Mesodermal cell (in vitro differentiated cells): Measurements from ENCODE around the gene WWP2.

Experiments
- H3K27ac ChIP-seq: 2 replicates; pipeline ENCODE4 v1.7.0; 2013; ENCODE audit warnings: mild to moderate bottlenecking, low read depth, low read length, moderate library complexity; ENCODE audit not compliant: severe bottlenecking
- H3K36me3 ChIP-seq: 2 replicates; pipeline ENCODE4 v1.7.1; 2013; ENCODE audit warnings: mild to moderate bottlenecking, low read length, moderate library complexity; ENCODE audit not compliant: control insufficient read depth, insufficient read depth
- H3K4me1 ChIP-seq: one replicate; pipeline ENCODE4 v1.7.1; 2013; ENCODE audit warnings: mild to moderate bottlenecking, low read length; ENCODE audit not compliant: insufficient read depth, control insufficient read depth, poor library complexity, severe bottlenecking
- H3K4me3 ChIP-seq: 2 replicates; pipeline ENCODE4 v1.7.0; 2013; ENCODE audit warnings: low read length, control low read depth, mild to moderate bottlenecking; ENCODE audit not compliant: insufficient read depth, poor library complexity, severe bottlenecking; ENCODE audit errors: extremely low read depth
- H3K9me3 ChIP-seq: 2 replicates; pipeline ENCODE4 v1.7.1; 2013; ENCODE audit warnings: mild to moderate bottlenecking, low read length, moderate library complexity; ENCODE audit not compliant: control insufficient read depth
- WGBS, 2 experiments: methylation state at CpG; one replicate each; pipeline ENCODE4 v1.1.5; 2013; ENCODE audit warnings: missing lambda C conversion rate in 2 of 2; ENCODE audit not compliant: insufficient coverage in 2 of 2; 5-methylcytosine and 5-hydroxymethylcytosine counted together

The WWP2 gene

DNA sequence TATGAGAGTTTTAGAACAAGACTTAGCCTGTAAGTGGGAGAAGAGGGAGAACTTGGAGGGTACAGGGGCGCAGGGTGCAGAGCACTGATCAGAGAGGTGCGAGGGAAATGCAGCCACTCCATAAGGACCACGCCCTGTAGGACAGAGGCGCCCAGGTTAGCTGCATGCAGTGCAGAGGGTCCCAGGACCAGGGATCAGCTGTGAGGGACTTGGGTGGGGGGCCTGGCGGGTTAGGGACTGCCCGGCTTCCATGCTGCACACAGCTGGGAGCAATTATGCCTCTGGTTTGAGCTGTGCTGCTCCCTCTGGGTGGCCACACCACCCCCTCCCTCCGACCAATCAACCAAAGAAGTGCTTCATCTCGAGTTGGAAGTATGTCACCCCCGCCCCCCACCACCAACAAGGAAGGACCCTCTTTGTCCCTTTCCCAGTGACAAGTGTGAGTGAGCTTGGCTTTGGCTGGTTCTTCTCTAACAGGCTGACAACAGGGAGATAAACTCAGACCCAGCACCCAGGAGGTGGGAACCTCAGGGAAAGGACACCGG, 166.8 kb downstream of the WWP2 start:
- 97% methylated on average over 7 of the region's 10 CpGs for WGBS, 2 experiments
- H3K27ac ChIP-seq: no peak overlapping the region
- H3K9me3 ChIP-seq: no peaks in the 10 kb centered on the region
- H3K36me3 ChIP-seq: peaks cover 29% of the 10 kb centered on the region
- H3K4me1 ChIP-seq: peaks cover 10% of the 10 kb centered on the region
- no peak overlapping the region for H3K4me3 ChIP-seq

DNA sequence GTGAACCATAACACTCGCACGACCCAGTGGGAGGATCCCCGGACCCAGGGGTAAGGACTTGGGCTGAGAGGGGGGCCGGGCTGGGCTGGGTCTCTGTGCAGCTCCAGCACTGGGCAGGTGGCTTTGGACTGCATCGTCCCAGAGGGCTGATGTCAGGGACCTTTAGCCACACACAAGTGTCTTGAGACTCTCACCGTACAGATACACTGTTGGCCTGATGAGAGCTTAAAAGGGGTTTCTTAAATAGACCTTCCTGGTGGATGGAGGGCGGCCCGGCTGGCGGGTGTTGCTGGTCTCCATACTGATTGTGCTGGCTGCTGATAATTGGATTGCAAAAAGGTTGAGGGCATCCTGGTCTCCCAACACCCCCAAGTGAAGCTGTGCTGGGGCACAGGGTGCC, 167.3 kb downstream of the WWP2 start:
- Histone ChIP-seq H3K27ac (no peak overlapping the region), H3K4me1 (peaks cover 10% of the 10 kb centered on the region), H3K9me3 (no peaks in the 10 kb centered on the region), H3K4me3 (no peak overlapping the region), H3K36me3 (peaks cover 29% of the 10 kb centered on the region)
- WGBS, 2 experiments: 94 to 96% methylated on average over 8 to 9 of the region's 9 CpGs

DNA sequence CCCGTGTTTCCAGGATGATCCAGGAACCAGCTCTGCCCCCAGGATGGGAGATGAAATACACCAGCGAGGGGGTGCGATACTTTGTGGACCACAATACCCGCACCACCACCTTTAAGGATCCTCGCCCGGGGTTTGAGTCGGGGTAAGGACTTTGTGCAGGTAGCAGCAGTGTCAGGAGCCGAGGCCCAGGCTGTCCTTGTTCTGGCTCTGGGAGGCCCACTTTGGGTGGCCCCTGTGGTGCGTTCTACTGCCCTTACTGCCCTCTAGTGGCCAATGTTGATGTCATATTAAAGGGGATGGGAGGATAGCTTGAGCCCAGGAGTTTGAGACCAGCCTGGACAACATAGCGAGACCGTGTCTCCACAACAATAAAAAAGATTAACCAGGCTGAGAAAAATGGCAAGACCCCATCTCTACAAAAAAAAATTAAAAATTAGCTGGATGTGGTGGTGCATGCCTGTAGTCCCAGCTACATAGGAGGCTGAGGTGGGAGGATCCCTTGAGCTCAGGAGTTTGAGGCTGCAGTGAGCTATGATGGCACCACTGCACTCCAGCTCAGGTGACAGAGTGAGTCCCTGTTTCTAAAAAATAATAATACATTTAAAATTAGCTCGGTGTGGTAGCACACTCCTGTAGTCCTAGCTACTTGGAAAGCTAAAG, 168.1 kb downstream of the WWP2 start:
- H3K9me3 ChIP-seq: no peaks in the 10 kb centered on the region
- H3K27ac ChIP-seq: no peak overlapping the region
- H3K4me1 ChIP-seq: peaks cover 5% of the 10 kb centered on the region
- H3K36me3 ChIP-seq: peaks cover 36% of the 10 kb centered on the region
- 75 to 92% methylated on average over 7 to 10 of the region's 12 CpGs for WGBS, 2 experiments
- no peak overlapping the region for H3K4me3 ChIP-seq

DNA sequence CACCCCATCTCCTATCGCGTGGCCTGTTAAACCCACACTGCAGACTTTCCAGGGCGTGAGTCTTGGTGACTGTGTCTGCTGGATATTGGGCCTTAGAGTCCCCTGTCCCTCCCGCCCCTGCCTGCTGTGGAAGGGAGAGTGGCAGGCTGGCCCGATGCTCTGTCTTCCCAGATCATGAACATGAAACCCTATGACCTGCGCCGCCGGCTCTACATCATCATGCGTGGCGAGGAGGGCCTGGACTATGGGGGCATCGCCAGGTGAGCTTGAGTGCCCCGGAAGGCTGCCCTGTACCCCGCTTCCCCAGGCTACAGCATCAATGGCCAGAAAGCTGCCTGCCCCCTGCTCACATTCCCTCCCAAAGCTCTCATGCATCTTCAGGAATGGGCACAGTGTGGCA, 169.5 kb downstream of the WWP2 start:
- peaks cover 42% of the 10 kb centered on the region for H3K36me3 ChIP-seq
- no peaks in the 10 kb centered on the region for H3K9me3 ChIP-seq
- no peaks in the 10 kb centered on the region for H3K4me1 ChIP-seq
- H3K27ac ChIP-seq: no peak overlapping the region
- WGBS, 2 experiments: 92 to 98% methylated on average over 9 to 12 of the region's 13 CpGs
- no peak overlapping the region for H3K4me3 ChIP-seq

DNA sequence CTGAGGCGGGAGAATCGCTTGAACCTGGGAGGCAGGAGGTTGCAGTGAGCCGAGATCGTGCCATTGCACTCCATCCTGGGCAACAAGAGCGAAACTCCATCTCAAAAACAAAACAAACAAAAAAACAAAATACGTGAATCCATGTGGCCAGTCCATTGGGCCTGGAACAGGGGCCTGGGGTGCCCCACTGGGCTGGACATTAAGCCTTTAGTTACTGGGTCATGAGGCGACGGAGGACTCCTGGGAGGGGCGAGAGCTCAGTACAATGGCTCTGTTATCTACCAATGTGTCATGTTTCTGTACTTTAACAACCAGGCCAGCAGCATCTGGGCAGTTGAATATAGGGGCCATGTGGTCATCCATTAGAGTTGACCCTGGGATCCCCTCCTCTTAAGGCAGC, 170.1 kb downstream of the WWP2 start:
- no peaks in the 10 kb centered on the region for H3K4me1 ChIP-seq
- no peak overlapping the region for H3K4me3 ChIP-seq
- H3K9me3 ChIP-seq: no peaks in the 10 kb centered on the region
- no peak overlapping the region for H3K27ac ChIP-seq
- WGBS, 2 experiments: 79 to 86% methylated on average over 4 to 9 of the region's 9 CpGs
- peaks cover 48% of the 10 kb centered on the region for H3K36me3 ChIP-seq

DNA sequence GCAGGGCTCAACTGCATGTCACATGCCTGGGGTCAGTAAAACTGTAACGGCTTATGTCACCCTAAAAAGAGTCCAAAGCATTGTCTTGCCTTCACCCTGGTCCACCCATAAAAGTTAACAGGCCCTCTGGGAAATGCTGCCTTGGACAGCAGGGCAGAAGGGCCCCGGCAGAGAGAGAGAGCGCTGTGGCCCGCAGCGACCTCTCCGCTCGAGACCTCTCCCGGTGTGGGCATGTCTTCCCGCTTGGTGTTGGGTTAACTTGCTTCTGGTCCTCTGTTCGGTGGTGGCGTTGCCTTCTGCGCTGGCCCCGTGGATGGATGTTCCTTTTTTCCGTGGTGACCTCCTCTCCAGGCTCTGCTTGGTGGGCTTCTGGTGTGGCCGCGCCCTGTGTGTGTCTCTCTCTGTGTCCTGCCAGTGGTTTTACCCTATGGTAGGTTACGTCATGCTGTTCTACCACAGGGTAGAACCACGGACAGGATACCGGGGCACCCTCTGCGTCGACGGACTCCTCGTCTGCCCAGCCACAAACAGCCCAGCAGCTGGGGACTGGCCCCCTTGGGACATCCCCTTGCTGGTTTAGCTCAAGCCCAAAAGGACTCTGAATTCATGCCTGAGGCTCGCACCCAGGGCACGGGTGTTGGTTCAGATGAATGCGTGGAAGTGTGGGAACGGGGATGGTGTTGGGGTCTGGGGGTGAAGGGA, 170.7 kb downstream of the WWP2 start:
- WGBS, 2 experiments: 89 to 94% methylated on average over 26 to 27 of the region's 27 CpGs
- Histone ChIP-seq H3K4me3 (no peak overlapping the region), H3K9me3 (no peaks in the 10 kb centered on the region), H3K36me3 (peaks cover 53% of the 10 kb centered on the region), H3K4me1 (no peaks in the 10 kb centered on the region), H3K27ac (no peak overlapping the region)

DNA sequence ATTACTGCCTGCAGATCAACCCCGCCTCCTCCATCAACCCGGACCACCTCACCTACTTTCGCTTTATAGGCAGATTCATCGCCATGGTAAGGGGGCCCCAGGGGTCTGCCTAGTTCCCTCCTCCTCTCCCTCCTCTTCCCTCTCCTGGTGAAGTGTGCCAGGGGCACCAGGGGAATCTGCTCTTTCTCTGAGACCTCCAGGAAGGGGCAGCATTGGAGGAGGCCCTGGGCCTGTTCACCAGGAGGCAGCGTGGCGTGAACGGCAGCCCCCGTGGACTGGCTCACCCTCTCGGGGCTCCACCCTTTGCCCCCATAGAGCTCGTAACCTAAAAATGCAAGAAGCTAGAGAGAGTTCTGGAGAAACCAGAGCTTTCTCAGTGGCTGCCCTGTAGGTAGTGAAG, 171.9 kb downstream of the WWP2 start:
- Histone ChIP-seq H3K27ac (no peak overlapping the region), H3K4me1 (no peaks in the 10 kb centered on the region), H3K9me3 (no peaks in the 10 kb centered on the region), H3K4me3 (no peak overlapping the region), H3K36me3 (peaks cover 62% of the 10 kb centered on the region)
- WGBS, 2 experiments: 88 to 90% methylated on average over 8 to 10 of the region's 10 CpGs

DNA sequence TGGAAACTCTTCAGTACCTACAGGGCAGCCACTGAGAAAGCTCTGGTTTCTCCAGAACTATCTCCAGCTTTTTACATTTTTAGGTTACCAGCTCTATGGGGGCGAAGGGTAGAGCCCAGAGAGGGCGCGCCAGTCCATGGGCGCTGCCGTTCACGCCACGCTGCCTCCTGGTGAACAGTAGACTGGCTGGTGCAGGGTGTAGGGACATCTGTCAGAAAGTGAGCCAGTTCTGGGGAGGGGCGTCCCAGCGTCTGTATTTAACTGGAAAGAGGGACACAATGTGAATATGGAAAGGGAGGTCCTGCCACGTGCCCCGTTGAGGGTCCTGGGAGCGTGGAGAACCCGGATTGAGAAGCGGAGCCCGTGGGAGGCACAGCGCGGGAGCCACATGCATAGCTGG, 172.6 kb downstream of the WWP2 start:
- 97 to 99% methylated on average over 17 of the region's 17 CpGs for WGBS, 2 experiments
- no peak overlapping the region for H3K27ac ChIP-seq
- H3K4me3 ChIP-seq: no peak overlapping the region
- H3K4me1 ChIP-seq: no peaks in the 10 kb centered on the region
- no peaks in the 10 kb centered on the region for H3K9me3 ChIP-seq
- peaks cover 59% of the 10 kb centered on the region for H3K36me3 ChIP-seq

DNA sequence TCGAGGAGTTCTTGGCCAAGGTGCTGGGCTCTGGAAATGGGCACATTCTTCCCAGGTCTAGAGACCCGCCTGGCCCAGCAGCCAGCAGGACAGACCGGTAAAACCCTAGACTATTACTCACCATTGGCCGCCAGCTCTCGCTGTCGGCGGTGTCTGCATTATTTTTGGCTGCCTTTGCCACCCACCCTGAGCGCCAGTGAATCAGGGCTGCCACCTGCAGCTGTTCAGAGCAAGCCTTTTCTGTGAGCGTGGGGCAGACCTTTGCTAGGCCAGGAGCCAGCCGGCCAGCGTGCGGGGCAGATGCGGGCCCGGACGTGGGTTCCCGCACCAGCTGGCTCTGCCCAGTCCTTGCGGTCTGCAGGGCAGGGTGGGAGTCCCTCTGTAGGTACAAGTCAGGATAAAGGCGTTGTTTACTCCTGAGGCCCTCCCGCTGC, 173.2 kb downstream of the WWP2 start:
- Histone ChIP-seq H3K9me3 (no peaks in the 10 kb centered on the region), H3K4me3 (no peak overlapping the region), H3K36me3 (peaks cover 55% of the 10 kb centered on the region), H3K4me1 (no peaks in the 10 kb centered on the region), H3K27ac (no peak overlapping the region)
- 97 to 98% methylated on average over 15 to 17 of the region's 19 CpGs for WGBS, 2 experiments

DNA sequence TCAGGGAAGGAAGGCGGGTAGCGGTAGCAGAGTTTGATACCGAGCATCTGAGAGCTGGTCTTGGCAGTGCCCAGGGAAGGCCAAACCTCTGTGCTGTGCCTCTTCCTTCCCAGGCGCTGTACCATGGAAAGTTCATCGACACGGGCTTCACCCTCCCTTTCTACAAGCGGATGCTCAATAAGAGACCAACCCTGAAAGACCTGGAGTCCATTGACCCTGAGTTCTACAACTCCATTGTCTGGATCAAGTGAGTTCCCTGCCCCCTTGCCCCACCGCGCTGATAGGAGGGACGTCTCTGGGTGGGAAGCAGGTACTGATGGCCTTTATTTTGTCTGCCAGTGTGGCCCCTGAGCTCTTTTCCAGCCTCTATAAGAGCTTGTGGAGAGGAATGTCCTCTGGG, 173.6 kb downstream of the WWP2 start:
- peaks cover 55% of the 10 kb centered on the region for H3K36me3 ChIP-seq
- H3K4me3 ChIP-seq: no peak overlapping the region
- H3K4me1 ChIP-seq: no peaks in the 10 kb centered on the region
- no peak overlapping the region for H3K27ac ChIP-seq
- no peaks in the 10 kb centered on the region for H3K9me3 ChIP-seq
- 93 to 99% methylated on average over 7 to 10 of the region's 10 CpGs for WGBS, 2 experiments

DNA sequence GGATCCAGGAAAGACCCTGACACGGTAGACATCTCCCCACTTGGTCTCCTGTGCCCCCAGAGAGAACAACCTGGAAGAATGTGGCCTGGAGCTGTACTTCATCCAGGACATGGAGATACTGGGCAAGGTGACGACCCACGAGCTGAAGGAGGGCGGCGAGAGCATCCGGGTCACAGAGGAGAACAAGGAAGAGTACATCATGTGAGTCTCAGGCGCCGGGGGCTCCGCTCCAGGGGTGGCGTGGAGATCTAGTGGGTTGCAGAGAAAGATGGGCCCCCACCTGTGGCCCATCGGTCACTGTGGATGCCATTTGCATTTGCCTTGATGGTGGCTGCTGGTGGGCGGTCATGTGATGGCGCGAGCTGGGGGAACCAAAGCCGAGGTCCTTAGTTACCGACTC, 174.1 kb downstream of the WWP2 start:
- no peak overlapping the region for H3K27ac ChIP-seq
- WGBS, 2 experiments: 92 to 98% methylated on average over 16 of the region's 16 CpGs

More for the DNA sequence above, 174.1 kb downstream of the WWP2 start:
- H3K36me3 ChIP-seq: peaks cover 51% of the 10 kb centered on the region
- H3K9me3 ChIP-seq: no peaks in the 10 kb centered on the region
- H3K4me1 ChIP-seq: no peaks in the 10 kb centered on the region
- H3K4me3 ChIP-seq: no peak overlapping the region
